CD14-positive monocyte (primary cell): ENCODE results near the gene FBXO10. TPM values are rescaled to one million over a fixed set of nuclear protein-coding genes. Genes with fewer than 3 reads are reported as not detected.

Source experiments
- DNase-seq, 3 donors: peaks; one replicate each; pipeline ENCODE4 v3.0.0-alpha.2; 2011 to 2022
- H2AFZ ChIP-seq: 2 replicates; pipeline ENCODE4 v1.6.0; 2012; ENCODE audit warnings: mild to moderate bottlenecking, low read depth, low read length, inconsistent platforms; ENCODE audit not compliant: insufficient read depth, poor library complexity, severe bottlenecking
- H3K27ac ChIP-seq, 2 donors: 1 replicate in 1 of 2; 2 replicates in 1 of 2; pipeline ENCODE4 v1.5.1; 2012 to 2013; ENCODE audit warnings: low read length in 2 of 2, control low read depth in 1 of 2, inconsistent platforms in 1 of 2, low read depth in 1 of 2, mild to moderate bottlenecking in 1 of 2
- H3K27me3 ChIP-seq, 2 donors: one replicate each; pipeline versions ENCODE4 v1.6.0 to v1.6.1; 2011 to 2013; ENCODE audit warnings: low read length in 2 of 2; ENCODE audit not compliant: control insufficient read depth in 2 of 2, insufficient read depth in 2 of 2
- H3K36me3 ChIP-seq, 2 donors: replicated peaks in 1 of 2; 1 replicate in 1 of 2; 2 replicates in 1 of 2; pipeline versions ENCODE4 v1.5.1 to v1.6.1; 2012 to 2013; ENCODE audit warnings: low read length in 2 of 2, control low read depth in 1 of 2, inconsistent platforms in 1 of 2, mild to moderate bottlenecking in 1 of 2; ENCODE audit not compliant: insufficient read depth in 2 of 2, control insufficient read depth in 1 of 2
- H3K4me1 ChIP-seq, 2 donors: 1 replicate in 1 of 2; 2 replicates in 1 of 2; pipeline versions ENCODE4 v1.5.1 to v1.6.1; 2012 to 2013; ENCODE audit warnings: low read length in 2 of 2, control low read depth in 1 of 2, inconsistent platforms in 1 of 2, mild to moderate bottlenecking in 1 of 2, moderate library complexity in 1 of 2; ENCODE audit not compliant: insufficient read depth in 2 of 2, control insufficient read depth in 1 of 2
- H3K4me2 ChIP-seq: replicated peaks from 2 replicates; pipeline ENCODE3; 2012; ENCODE audit warnings: low read length, moderate library complexity, mild to moderate bottlenecking; ENCODE audit not compliant: poor library complexity, severe bottlenecking; ENCODE audit errors: extremely low read depth
- H3K4me3 ChIP-seq, 3 experiments: fragments of 200-600 bp in 1 of 3; sonication (generic) in 1 of 3; replicated peaks in 1 of 3; 1 replicate in 2 of 3; 2 replicates in 1 of 3; pipeline ENCODE4 v1.5.1; 2011 to 2013; ENCODE audit warnings: low read length in 3 of 3, mild to moderate bottlenecking in 3 of 3, control low read depth in 2 of 3, low read depth in 2 of 3, inconsistent platforms in 1 of 3, moderate library complexity in 1 of 3
- H3K79me2 ChIP-seq: 2 replicates; pipeline ENCODE4 v1.6.0; 2012; ENCODE audit warnings: mild to moderate bottlenecking, control low read depth, inconsistent platforms, low read length, moderate library complexity; ENCODE audit not compliant: insufficient read depth
- H3K9ac ChIP-seq: 2 replicates; pipeline ENCODE4 v1.6.0; 2017; ENCODE audit warnings: low read length, mild to moderate bottlenecking; ENCODE audit not compliant: insufficient read depth, poor library complexity, severe bottlenecking
- H3K9me3 ChIP-seq, 2 donors: replicated peaks in 1 of 2; 1 replicate in 1 of 2; 2 replicates in 1 of 2; pipeline versions ENCODE4 v1.5.1 to v1.6.1; 2012 to 2013; ENCODE audit warnings: low read length in 2 of 2, control low read depth in 1 of 2; ENCODE audit not compliant: control insufficient read depth in 1 of 2, insufficient read depth in 1 of 2
- H4K20me1 ChIP-seq: 2 replicates; pipeline ENCODE4 v1.6.0; 2012; ENCODE audit warnings: mild to moderate bottlenecking, low read length, control low read depth, moderate library complexity; ENCODE audit not compliant: insufficient read depth
- H3K27ac Mint-ChIP-seq, 7 donors: one replicate each; pipeline ENCODE4 v1.8.0; 2020; ENCODE audit warnings: mild to moderate bottlenecking in 7 of 7, mixed read lengths in 7 of 7, moderate library complexity in 6 of 7, inconsistent platforms in 2 of 7
- H3K27me3 Mint-ChIP-seq, 3 donors: one replicate each; pipeline ENCODE4 v1.8.0; 2021 to 2022; ENCODE audit warnings: low read depth in 3 of 3, mild to moderate bottlenecking in 3 of 3, mixed read lengths in 3 of 3, moderate library complexity in 3 of 3, inconsistent platforms in 1 of 3
- H3K36me3 Mint-ChIP-seq, 2 donors: one replicate each; pipeline ENCODE4 v1.8.0; 2020; ENCODE audit warnings: mixed read lengths in 2 of 2, inconsistent platforms in 1 of 2, mild to moderate bottlenecking in 1 of 2
- H3K4me1 Mint-ChIP-seq: one replicate; pipeline ENCODE4 v1.8.0; 2020; ENCODE audit warnings: mild to moderate bottlenecking, mixed read lengths
- H3K4me3 Mint-ChIP-seq, 2 donors: one replicate each; pipeline ENCODE4 v1.8.0; 2020; ENCODE audit warnings: mild to moderate bottlenecking in 2 of 2, mixed read lengths in 2 of 2, moderate library complexity in 1 of 2
- H3K9me3 Mint-ChIP-seq, 7 donors: one replicate each; pipeline ENCODE4 v1.8.0; 2020 to 2022; ENCODE audit warnings: mixed read lengths in 7 of 7, mild to moderate bottlenecking in 6 of 7, moderate library complexity in 6 of 7, inconsistent platforms in 2 of 7
- WGBS: methylation state at CpG from one replicate; pipeline ENCODE4 v1.1.5; 2013; ENCODE audit warnings: missing lambda C conversion rate; ENCODE audit not compliant: insufficient coverage; 5-methylcytosine and 5-hydroxymethylcytosine counted together
- intact Hi-C, 2 donors: fragments of 100-400 bp; cut with micrococcal nuclease; formaldehyde crosslinking; loops; one replicate each; pipeline versions ENCODE4 v1.15.0 to v1.15.1; 2023
- polyA plus RNA-seq, 3 donors: library from polyadenylated mRNA; depleted of rRNA in 1 of 3; unstranded in 2 of 3; stranded (reverse) in 1 of 3; fragments of 300-500 nt in 2 of 3; fragments of >200 nt in 1 of 3; fragmentation: Illumina TruSeq in 2 of 3; gene quantifications; 1 replicate in 2 of 3; 2 replicates in 1 of 3; pipeline ENCODE4 v1.2.3, GENCODE V29; 2012 to 2021
- TF ChIP-seq, protein P1 (sequence below): fragments of 200-600 bp; IDR thresholded peaks from one replicate; pipeline ENCODE4 v1.8.0; 2022; ENCODE audit warnings: antibody characterized with exemption, mild to moderate bottlenecking

Gene FBXO10
- polyA plus RNA-seq, 3 donors, result 0.08 to 1.5 TPM; not detected in 1

DNA sequence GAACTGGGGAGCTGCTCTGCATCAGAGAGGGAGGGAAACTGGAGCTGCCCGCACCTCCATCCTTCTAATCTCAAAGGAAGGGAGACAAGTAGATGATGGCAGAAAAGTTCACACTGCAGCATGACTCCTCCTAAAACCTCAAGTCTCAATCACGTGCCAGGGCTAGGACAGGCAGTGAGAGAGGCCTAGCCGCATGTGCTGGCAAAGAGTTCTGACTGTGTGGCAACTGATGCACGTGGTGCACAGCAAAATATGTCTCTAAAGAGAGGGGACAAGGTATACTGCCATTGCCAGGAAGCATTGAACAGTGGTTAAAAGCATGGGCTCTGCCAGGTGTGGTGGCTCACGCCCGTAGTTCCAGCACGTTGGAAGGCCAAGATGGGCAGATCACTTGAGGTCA, 38.1 kb downstream of the FBXO10 start:
- Mint-ChIP-seq H3K9me3 (no peaks in the 10 kb centered on the region), H3K4me1 (no peaks in the 10 kb centered on the region), H3K36me3 (peaks cover 0 to 4% of the 10 kb centered on the region in 2 donors), H3K27ac (peak overlapping the region in 1 of 7 donors; percentile 33), H3K27me3 (peaks cover 0 to 2% (median under 1%) of the 10 kb centered on the region in 3 donors), H3K4me3 (no peak overlapping the region)
- no peaks in the 10 kb centered on the region for H4K20me1 ChIP-seq
- H3K4me1 ChIP-seq, result no peaks in the 10 kb centered on the region
- H3K27me3 ChIP-seq, result no peaks in the 10 kb centered on the region
- no peak overlapping the region for H3K4me2 ChIP-seq
- intact Hi-C loops, result no loop called here
- 96% methylated on average over 4 of the region's 7 CpGs for WGBS
- H3K36me3 ChIP-seq, result no peaks in the 10 kb centered on the region
- H3K79me2 ChIP-seq, result no peaks in the 10 kb centered on the region
- H3K9me3 ChIP-seq, result no peaks in the 10 kb centered on the region
- DNase-seq, result no peak
- no peak overlapping the region for H2AFZ ChIP-seq
- H3K9ac ChIP-seq, result no peak overlapping the region
- TF ChIP-seq, protein P1, sequence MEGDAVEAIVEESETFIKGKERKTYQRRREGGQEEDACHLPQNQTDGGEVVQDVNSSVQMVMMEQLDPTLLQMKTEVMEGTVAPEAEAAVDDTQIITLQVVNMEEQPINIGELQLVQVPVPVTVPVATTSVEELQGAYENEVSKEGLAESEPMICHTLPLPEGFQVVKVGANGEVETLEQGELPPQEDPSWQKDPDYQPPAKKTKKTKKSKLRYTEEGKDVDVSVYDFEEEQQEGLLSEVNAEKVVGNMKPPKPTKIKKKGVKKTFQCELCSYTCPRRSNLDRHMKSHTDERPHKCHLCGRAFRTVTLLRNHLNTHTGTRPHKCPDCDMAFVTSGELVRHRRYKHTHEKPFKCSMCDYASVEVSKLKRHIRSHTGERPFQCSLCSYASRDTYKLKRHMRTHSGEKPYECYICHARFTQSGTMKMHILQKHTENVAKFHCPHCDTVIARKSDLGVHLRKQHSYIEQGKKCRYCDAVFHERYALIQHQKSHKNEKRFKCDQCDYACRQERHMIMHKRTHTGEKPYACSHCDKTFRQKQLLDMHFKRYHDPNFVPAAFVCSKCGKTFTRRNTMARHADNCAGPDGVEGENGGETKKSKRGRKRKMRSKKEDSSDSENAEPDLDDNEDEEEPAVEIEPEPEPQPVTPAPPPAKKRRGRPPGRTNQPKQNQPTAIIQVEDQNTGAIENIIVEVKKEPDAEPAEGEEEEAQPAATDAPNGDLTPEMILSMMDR, result no peak
- H3K4me3 ChIP-seq, result no peak overlapping the region
- H3K27ac ChIP-seq, result no peak overlapping the region

DNA sequence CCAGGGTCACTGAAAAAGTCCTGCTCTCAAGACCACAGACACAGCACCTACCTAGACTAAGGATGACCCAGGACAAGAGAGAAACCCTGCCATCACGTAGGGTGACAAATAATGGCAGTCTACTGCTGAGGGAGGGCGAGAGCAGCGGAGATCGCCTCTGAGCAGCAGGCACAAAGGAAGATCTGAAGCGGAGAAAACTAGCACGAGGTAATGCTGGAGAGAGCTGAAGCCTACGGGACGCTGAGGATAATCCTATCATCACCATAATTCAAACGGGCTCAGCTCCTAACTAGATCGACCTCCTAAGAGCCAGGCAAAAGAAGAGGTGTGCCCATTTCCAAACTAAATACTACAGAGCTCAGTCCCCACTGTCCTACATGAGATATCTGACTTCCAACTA, 41.3 kb downstream of the FBXO10 start:
- Mint-ChIP-seq H3K4me1 (peaks cover 7% of the 10 kb centered on the region), H3K9me3 (no peaks in the 10 kb centered on the region), H3K4me3 (no peak overlapping the region), H3K27ac (peak overlapping the region in 1 of 7 donors; percentile 30), H3K36me3 (no peaks in the 10 kb centered on the region), H3K27me3 (peaks cover 0 to 2% (median 0%) of the 10 kb centered on the region in 3 donors)
- Histone ChIP-seq H4K20me1 (no peaks in the 10 kb centered on the region), H3K9ac (no peak overlapping the region), H3K4me2 (no peak overlapping the region), H3K4me3 (no peak overlapping the region), H3K27ac (no peak overlapping the region), H2AFZ (no peak overlapping the region), H3K36me3 (no peaks in the 10 kb centered on the region), H3K79me2 (no peaks in the 10 kb centered on the region), H3K4me1 (no peaks in the 10 kb centered on the region), H3K27me3 (no peaks in the 10 kb centered on the region), H3K9me3 (no peaks in the 10 kb centered on the region)
- TF ChIP-seq, protein P1, result no peak
- DNase-seq, result no peak
- 92% methylated on average over 6 of the region's 10 CpGs for WGBS
- intact Hi-C loops, result no loop called here
